Esophagus muscularis mucosa (tissue), 4 donors: ENCODE data around the gene NBEA. TPM values are rescaled to one million over a fixed set of nuclear protein-coding genes. Genes with fewer than 3 reads are reported as not detected.
"Not testable (repeated sequence)": the region's sequence is repeated elsewhere in the genome, so short reads cannot be mapped to it uniquely, and the experiment has no call there.

Experiments used
- DNase-seq: peaks from one replicate; pipeline ENCODE4 v3.0.0-alpha.2; 2017; ENCODE audit errors: extremely low spot score
- H3K27ac ChIP-seq, 4 donors: fragments of 200-600 bp; sonication (generic); replicated peaks in 1 of 4; 1 replicate in 3 of 4; 2 replicates in 1 of 4; pipeline ENCODE4 v1.5.1; 2016 to 2019; ENCODE audit warnings: mild to moderate bottlenecking in 1 of 4
- H3K27me3 ChIP-seq, 4 donors: fragments of 200-600 bp; sonication (generic); one replicate each; pipeline versions ENCODE4 v1.5.1 to v1.6.0; 2016 to 2019
- H3K36me3 ChIP-seq, 4 donors: fragments of 200-600 bp; sonication (generic); one replicate each; pipeline ENCODE4 v1.5.1; 2016 to 2019
- H3K4me1 ChIP-seq, 4 donors: fragments of 200-600 bp; sonication (generic); one replicate each; pipeline ENCODE4 v1.5.1; 2016 to 2019
- H3K4me3 ChIP-seq, 4 donors: fragments of 200-600 bp; sonication (generic); 1 replicate in 2 of 4; 2 replicates in 2 of 4; pipeline ENCODE4 v1.5.1; 2016 to 2019; ENCODE audit warnings: mild to moderate bottlenecking in 4 of 4, moderate library complexity in 1 of 4
- H3K9me3 ChIP-seq, 4 donors: fragments of 200-600 bp; sonication (generic); 1 replicate in 3 of 4; 2 replicates in 1 of 4; pipeline ENCODE4 v1.5.1; 2016 to 2019
- EP300 ChIP-seq: sonication (generic); formaldehyde crosslinking; IDR thresholded peaks from one replicate; pipeline ENCODE4 v1.6.1; 2017; ENCODE audit warnings: antibody characterized with exemption
- POLR2A ChIP-seq: fragments of 450-650 bp; IDR thresholded peaks from one replicate; pipeline ENCODE4 v1.6.1; 2017; ENCODE audit warnings: antibody characterized with exemption, moderate library complexity, mild to moderate bottlenecking, low read depth
- POLR2AphosphoS5 ChIP-seq, 2 donors: sonication (generic); formaldehyde crosslinking; IDR thresholded peaks; one replicate each; pipeline ENCODE4 v1.6.1; 2017; ENCODE audit warnings: antibody characterized with exemption in 2 of 2
- WGBS: methylation state at CpG from one replicate; pipeline ENCODE4 v1.1.5; 2018; 5-methylcytosine and 5-hydroxymethylcytosine counted together
- intact Hi-C: fragments of 100-400 bp; cut with DNase I; formaldehyde crosslinking; loops from one replicate; pipeline ENCODE4 v1.15.1; 2023
- total RNA-seq, 4 donors: library from RNA; depleted of rRNA; stranded (reverse); fragments of >200 nt; gene quantifications; one replicate each; pipeline versions ENCODE4 v1.1.0 to v1.2.1, GENCODE V29; 2016
- TF ChIP-seq, protein P1 (sequence below), 3 experiments: fragments of 200-600 bp in 2 of 3; fragments of 450-650 bp in 1 of 3; sonication (generic) in 2 of 3; IDR thresholded peaks; one replicate each; pipeline ENCODE4 v1.5.1; 2017 to 2019; ENCODE audit warnings: antibody characterized with exemption in 3 of 3, mild to moderate bottlenecking in 2 of 3, moderate library complexity in 1 of 3

Gene NBEA
- total RNA-seq, 4 donors from 2014 or later, result 21.0 to 30.8 (median 25.0) TPM

DNA sequence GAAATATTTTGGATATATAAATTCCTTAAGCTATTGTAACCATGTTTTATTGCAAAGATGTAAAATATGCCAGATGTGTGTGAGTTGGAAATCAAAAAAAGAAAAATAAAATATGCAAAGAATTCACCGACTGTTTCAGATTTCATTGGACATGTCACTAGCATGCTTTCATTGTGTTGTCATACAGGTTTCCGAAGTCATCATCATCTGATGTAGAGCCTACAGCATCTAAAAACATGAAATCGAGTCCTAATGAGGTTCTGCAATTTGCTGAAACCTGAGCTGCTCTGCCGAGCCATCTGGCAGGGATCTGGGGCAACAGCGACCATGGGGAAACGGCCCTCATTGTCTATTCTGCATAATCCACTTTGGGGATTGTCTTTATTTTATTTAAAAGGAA lies 730.5 kb downstream of the NBEA start:
- WGBS, result 82% methylated on average over 6 of the region's 6 CpGs
- no peaks in the 10 kb centered on the region for H3K27me3 ChIP-seq
- H3K27ac ChIP-seq, result no peak overlapping the region
- DNase-seq, result peak; percentile 34
- no peaks in the 10 kb centered on the region for H3K4me1 ChIP-seq
- no peak overlapping the region for H3K4me3 ChIP-seq
- H3K9me3 ChIP-seq, result peaks cover 0 to 4% (median 0%) of the 10 kb centered on the region in 4 donors
- intact Hi-C loops, result no loop called here
- TF ChIP-seq, protein P1, sequence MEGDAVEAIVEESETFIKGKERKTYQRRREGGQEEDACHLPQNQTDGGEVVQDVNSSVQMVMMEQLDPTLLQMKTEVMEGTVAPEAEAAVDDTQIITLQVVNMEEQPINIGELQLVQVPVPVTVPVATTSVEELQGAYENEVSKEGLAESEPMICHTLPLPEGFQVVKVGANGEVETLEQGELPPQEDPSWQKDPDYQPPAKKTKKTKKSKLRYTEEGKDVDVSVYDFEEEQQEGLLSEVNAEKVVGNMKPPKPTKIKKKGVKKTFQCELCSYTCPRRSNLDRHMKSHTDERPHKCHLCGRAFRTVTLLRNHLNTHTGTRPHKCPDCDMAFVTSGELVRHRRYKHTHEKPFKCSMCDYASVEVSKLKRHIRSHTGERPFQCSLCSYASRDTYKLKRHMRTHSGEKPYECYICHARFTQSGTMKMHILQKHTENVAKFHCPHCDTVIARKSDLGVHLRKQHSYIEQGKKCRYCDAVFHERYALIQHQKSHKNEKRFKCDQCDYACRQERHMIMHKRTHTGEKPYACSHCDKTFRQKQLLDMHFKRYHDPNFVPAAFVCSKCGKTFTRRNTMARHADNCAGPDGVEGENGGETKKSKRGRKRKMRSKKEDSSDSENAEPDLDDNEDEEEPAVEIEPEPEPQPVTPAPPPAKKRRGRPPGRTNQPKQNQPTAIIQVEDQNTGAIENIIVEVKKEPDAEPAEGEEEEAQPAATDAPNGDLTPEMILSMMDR (IDR thresholded peaks at IDR 0.05), result no peak
- TF ChIP-seq POLR2A, result no peak
- TF ChIP-seq POLR2AphosphoS5 (IDR thresholded peaks at IDR 0.05), result no peak
- no peak for TF ChIP-seq EP300
- H3K36me3 ChIP-seq, result peaks cover 0 to 22% (median 7%) of the 10 kb centered on the region in 4 donors

DNA sequence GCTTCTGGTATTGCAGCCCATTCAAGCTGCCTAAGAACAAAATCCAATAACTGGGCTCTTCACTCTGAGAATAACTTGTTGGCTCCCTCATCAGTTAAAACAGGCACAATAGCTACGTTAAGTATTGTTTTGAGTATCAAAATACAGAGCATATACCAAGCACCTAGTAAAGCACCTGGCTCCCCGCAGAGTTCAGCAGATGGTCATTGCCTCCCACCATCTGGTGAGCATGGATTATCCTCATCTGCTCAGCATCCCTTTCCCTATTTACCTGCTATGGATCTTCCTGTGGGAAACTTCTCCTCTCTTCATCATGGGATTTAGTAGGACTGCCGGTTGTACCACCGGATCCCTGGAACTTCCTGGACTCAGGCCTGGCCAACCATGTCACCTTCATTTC lies 733.6 kb downstream of the NBEA start:
- H3K9me3 ChIP-seq, result peaks cover 0 to 4% (median 0%) of the 10 kb centered on the region in 4 donors

DNA sequence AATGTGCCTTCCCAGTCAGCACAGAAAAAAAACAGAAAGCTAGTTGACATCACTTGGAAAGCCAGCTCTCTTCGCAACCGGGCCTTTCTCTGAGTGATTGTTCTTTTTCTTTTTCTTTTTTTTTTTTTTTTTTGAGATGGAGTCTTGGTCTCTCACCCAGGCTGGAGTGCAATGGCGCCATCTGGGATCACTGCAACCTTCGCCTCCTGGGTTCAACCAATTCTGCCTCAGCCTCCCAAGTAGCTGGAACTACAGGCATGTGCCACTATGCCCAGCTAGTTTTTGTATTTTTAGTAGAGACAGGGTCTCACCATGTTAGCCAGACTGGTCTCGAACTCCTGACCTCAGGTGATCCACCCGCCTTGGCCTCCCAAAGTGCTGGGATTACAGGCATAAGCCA lies 735.8 kb downstream of the NBEA start:
- H3K27ac ChIP-seq, DNase-seq, H3K9me3 ChIP-seq, H3K4me1 ChIP-seq, H3K27me3 ChIP-seq, H3K4me3 ChIP-seq, intact Hi-C loops, H3K36me3 ChIP-seq: not testable (repeated sequence)
- WGBS, result 80% methylated on average over 6 of the region's 6 CpGs

More for the DNA sequence above, 733.6 kb downstream of the NBEA start:
- Histone ChIP-seq H3K27me3 (no peaks in the 10 kb centered on the region), H3K27ac (no peak overlapping the region), H3K4me1 (no peaks in the 10 kb centered on the region), H3K4me3 (no peak overlapping the region), H3K36me3 (peaks cover 0 to 10% (median 4%) of the 10 kb centered on the region in 4 donors)
- WGBS, result 86% methylated on average over 4 of the region's 4 CpGs
- intact Hi-C loops, result no loop called here
- DNase-seq, result peak; percentile 50
- no peak for TF ChIP-seq POLR2A
- TF ChIP-seq POLR2AphosphoS5 (IDR thresholded peaks at IDR 0.05), result no peak
- no peak for TF ChIP-seq EP300
- TF ChIP-seq, protein P1 (IDR thresholded peaks at IDR 0.05), result no peak

DNA sequence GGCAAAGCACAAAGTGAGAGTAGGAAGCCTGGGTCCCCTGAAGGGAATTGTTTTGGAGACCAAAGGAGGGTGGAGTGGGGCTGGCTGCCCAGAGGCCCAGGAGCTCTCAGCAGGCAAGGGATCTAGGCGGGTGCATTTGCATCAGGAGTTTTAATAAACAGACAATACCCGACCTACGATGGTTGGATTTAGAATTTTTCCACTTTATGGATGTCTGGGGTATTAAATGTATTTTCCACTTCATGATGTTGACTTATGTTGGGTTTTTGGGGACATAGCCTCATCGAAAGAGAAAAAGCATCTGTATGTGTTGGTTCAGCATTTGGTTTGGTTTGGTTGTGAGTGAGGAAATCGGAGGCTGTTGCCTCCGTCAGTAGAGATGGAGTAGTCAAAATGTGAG lies 739.6 kb downstream of the NBEA start:
- TF ChIP-seq EP300, result no peak
- no peak for TF ChIP-seq POLR2A
- no peak for TF ChIP-seq POLR2AphosphoS5 (IDR thresholded peaks at IDR 0.05)
- TF ChIP-seq, protein P1 (IDR thresholded peaks at IDR 0.05), result no peak
- intact Hi-C loops, result no loop called here
- peak; percentile 70 for DNase-seq
- no peak overlapping the region for H3K4me3 ChIP-seq
- H3K27ac ChIP-seq, result no peak overlapping the region
- H3K36me3 ChIP-seq, result no peaks in the 10 kb centered on the region
- 91% methylated on average over 6 of the region's 6 CpGs for WGBS
- peaks cover 0 to 4% (median 0%) of the 10 kb centered on the region in 4 donors for H3K9me3 ChIP-seq
- no peaks in the 10 kb centered on the region for H3K4me1 ChIP-seq
- no peaks in the 10 kb centered on the region for H3K27me3 ChIP-seq

DNA sequence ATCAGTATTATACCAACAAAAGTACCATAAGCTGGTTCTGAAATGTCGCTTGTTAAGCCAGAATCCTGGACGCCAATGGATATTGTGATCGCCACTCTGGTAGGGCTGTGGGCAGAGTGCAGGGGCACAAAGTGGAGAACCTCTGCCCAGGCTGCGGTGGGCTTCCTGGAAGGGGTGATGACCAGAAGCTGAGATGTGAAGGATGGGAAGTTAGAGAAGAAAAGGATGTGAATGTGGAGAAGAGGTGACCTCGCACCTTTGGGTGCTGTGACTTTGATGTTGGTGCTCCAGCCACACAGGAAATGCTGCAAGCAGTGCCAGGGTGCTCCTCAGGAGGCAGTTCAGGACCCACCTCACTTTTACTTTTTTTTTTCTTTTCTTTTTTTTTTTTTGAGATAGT lies 742.4 kb downstream of the NBEA start:
- H3K4me3 ChIP-seq, result no peak overlapping the region
- 92% methylated on average over 5 of the region's 5 CpGs for WGBS
- H3K27ac ChIP-seq, result no peak overlapping the region
- no peaks in the 10 kb centered on the region for H3K36me3 ChIP-seq
- no peaks in the 10 kb centered on the region for H3K27me3 ChIP-seq
- no peaks in the 10 kb centered on the region for H3K9me3 ChIP-seq
- no peaks in the 10 kb centered on the region for H3K4me1 ChIP-seq
- TF ChIP-seq EP300 (no peak), POLR2A (no peak), POLR2AphosphoS5 (IDR thresholded peaks at IDR 0.05) (no peak)
- TF ChIP-seq, protein P1 (IDR thresholded peaks at IDR 0.05), result no peak
- no peak for DNase-seq
- intact Hi-C loops, result no loop called here
